ENCODE measurements around the gene KIF14.

DNA sequence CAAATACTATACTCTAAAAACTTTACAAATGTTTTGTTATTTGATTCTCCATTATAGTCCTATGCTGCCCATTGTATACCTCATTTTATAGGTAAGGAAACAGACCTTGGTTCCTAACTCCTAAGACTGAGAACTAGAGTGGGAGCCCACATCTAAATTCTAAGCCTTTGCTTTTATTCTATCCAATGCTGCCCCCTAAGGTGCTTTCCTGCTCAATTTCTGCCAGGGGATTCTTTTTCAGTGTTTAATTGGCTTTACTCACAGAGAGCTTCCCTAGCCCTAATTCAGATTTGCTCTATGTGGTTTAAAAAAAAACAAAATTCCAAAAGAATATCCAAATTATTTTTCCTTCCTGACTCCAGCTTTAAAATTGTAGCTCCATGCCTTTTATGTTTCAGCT, 64.5 kb downstream of the KIF14 start:
- TF ChIP-seq, protein P1, sequence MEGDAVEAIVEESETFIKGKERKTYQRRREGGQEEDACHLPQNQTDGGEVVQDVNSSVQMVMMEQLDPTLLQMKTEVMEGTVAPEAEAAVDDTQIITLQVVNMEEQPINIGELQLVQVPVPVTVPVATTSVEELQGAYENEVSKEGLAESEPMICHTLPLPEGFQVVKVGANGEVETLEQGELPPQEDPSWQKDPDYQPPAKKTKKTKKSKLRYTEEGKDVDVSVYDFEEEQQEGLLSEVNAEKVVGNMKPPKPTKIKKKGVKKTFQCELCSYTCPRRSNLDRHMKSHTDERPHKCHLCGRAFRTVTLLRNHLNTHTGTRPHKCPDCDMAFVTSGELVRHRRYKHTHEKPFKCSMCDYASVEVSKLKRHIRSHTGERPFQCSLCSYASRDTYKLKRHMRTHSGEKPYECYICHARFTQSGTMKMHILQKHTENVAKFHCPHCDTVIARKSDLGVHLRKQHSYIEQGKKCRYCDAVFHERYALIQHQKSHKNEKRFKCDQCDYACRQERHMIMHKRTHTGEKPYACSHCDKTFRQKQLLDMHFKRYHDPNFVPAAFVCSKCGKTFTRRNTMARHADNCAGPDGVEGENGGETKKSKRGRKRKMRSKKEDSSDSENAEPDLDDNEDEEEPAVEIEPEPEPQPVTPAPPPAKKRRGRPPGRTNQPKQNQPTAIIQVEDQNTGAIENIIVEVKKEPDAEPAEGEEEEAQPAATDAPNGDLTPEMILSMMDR (IDR thresholded peaks at IDR 0.05), result no peak
- TF ChIP-seq POLR2A (IDR thresholded peaks at IDR 0.05), result no peak

All from body of pancreas (tissue), 4 donors.